ENCODE results near the gene GJC1. TPM values are rescaled to one million over a fixed set of nuclear protein-coding genes. Genes with fewer than 3 reads are reported as not detected.

Gene GJC1
- total and polyA plus RNA-seq, 2 of the 8 experiments (the other 6 are each of a cell fraction or from before 2014, with no cell fraction given), result 29.1 to 154 TPM

DNA sequence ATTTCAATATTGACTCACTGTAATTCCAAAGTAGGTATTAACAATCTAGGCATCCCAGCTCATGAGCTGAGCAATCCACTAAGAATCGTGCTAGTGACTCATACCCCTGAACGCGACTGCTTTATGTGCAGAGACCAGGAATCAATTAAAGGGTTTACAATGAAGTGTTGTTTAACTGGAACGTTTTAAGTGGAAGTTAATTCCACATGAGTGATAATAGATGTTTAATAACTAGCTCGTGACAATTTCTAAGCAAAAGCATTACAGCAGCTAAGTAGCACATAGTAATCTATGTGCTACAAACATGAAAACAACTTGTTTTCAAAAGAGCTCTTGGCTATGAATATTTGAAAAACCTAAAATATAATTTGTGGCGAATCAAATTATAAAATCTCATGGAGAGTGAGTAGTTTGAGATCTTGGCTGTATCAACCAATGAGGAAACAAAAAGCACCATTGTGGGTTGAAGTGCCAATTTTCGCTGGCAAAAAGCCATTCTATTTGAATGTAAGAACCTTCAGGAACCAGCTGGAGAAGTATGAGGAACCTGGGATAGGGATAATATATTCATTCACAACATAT is 9.4 kb downstream of the GJC1 start:
- Histone ChIP-seq H2BK20ac (ENCODE audit: low read length) (no peak overlapping the region), H3K79me2 (ENCODE audit: control insufficient read depth in 1 of 2, insufficient read depth in 2 of 2, low read length in 2 of 2) (peaks cover 26 to 94% of the 10 kb centered on the region in 2 experiments), H3K27me3 (replicated peaks in 1 of 4; ENCODE audit: control insufficient read depth in 3 of 4, extremely low read depth in 1 of 4, insufficient read depth in 3 of 4, low read length in 3 of 4) (no peaks in the 10 kb centered on the region), H4K5ac (ENCODE audit: insufficient read length, low read depth, low read length) (no peak overlapping the region), H3K9me3 (ENCODE audit: insufficient read depth in 2 of 2, low read depth in 1 of 2, low read length in 1 of 2) (no peaks in the 10 kb centered on the region), H2BK5ac (ENCODE audit: low read depth, low read length) (no peak overlapping the region), H3K4me3 (ENCODE audit: extremely low read depth in 1 of 4, insufficient read depth in 2 of 4, low read depth in 3 of 4, low read length in 4 of 4) (no peak overlapping the region), H3K36me3 (ENCODE audit: control insufficient read depth in 2 of 4, insufficient read depth in 4 of 4, low read length in 3 of 4) (peaks cover 0 to 2% (median 0%) of the 10 kb centered on the region in 4 experiments; a peak in 1 of 8 replicates), H2AFZ (ENCODE audit: low read length) (no peak overlapping the region), H3K14ac (ENCODE audit: insufficient read length) (no peak overlapping the region), H2BK12ac (ENCODE audit: low read depth, low read length) (no peak overlapping the region), H4K8ac (ENCODE audit: extremely low read depth, insufficient read depth, low read length) (no peak overlapping the region), H3K79me1 (ENCODE audit: low read depth, low read length) (no peaks in the 10 kb centered on the region), H4K91ac (replicated peaks; ENCODE audit: insufficient read length, low read length) (no peak overlapping the region), H2BK120ac (replicated peaks; ENCODE audit: low read depth, low read length) (no peak overlapping the region), H3K18ac (ENCODE audit: extremely low read depth, low read length) (no peak overlapping the region), H3K23ac (ENCODE audit: insufficient read length) (no peak overlapping the region), H4K20me1 (replicated peaks in 1 of 2; ENCODE audit: control insufficient read depth in 1 of 2, insufficient read depth in 2 of 2, low read length in 2 of 2) (peaks cover 1 to 12% of the 10 kb centered on the region in 2 experiments), H3K4ac (replicated peaks; ENCODE audit: insufficient read length, low read depth, low read length) (no peak overlapping the region), H2AK5ac (ENCODE audit: low read depth, low read length) (no peak overlapping the region), H2BK15ac (ENCODE audit: low read length) (no peak overlapping the region), H3K23me2 (ENCODE audit: low read depth, low read length) (no peaks in the 10 kb centered on the region), H3K9ac (replicated peaks in 1 of 4; ENCODE audit: extremely low read depth in 1 of 4, low read depth in 3 of 4, low read length in 3 of 4) (no peak overlapping the region), H3K27ac (ENCODE audit: low read depth, low read length) (no peak overlapping the region), H3K56ac (replicated peaks; ENCODE audit: insufficient read length, low read depth, low read length) (no peak overlapping the region), H3K4me1 (replicated peaks in 1 of 4; ENCODE audit: control insufficient read depth in 3 of 4, insufficient read depth in 4 of 4, low read length in 3 of 4) (no peaks in the 10 kb centered on the region), H3K4me2 (ENCODE audit: insufficient read depth in 1 of 2, low read depth in 2 of 2, low read length in 2 of 2) (no peak overlapping the region)
- ChIA-PET POLR2A (ENCODE audit: partially characterized antibody) (interaction anchor here (1.0 kb wide), 1 partner anchor 12 kb away, joined by 3 read pairs; no protein-coding TSS in a partner anchor), CTCF (ENCODE audit: partially characterized antibody) (interaction anchor here (0.6 kb wide), 1 partner anchor 199 kb away, joined by 3 read pairs; no protein-coding TSS in a partner anchor)
- DNase-seq (ENCODE audit: low read depth in 1 of 2, low spot score in 2 of 2) (no peak), FAIRE-seq (no peak)
- 90% methylated on average over 7 of the region's 7 CpGs; no CpG with 5 or more reads in 1 of the 2 experiments for WGBS, 2 experiments (ENCODE audit: extremely low coverage in 1 of 2, insufficient coverage in 1 of 2, insufficient read length in 1 of 2, insufficient replicate concordance in 2 of 2, low coverage in 1 of 2, low lambda C conversion rate in 2 of 2, missing lambda C conversion rate in 1 of 2)
- no peak for TF ChIP-seq SAP30 (IDR thresholded peaks at IDR 0.05; ENCODE audit: insufficient read depth, insufficient replicate concordance, low read length)
- no peak for TF ChIP-seq BACH1 (IDR thresholded peaks at IDR 0.05; ENCODE audit: low read length)
- TF ChIP-seq TCF12 (IDR thresholded peaks at IDR 0.05; ENCODE audit: low read depth, low read length), result no peak
- no peak for TF ChIP-seq CHD2 (IDR thresholded peaks at IDR 0.05; ENCODE audit: low read length)
- no peak for TF ChIP-seq SIN3A (conservative IDR thresholded peaks at IDR 0.05 in 1 of 2, IDR thresholded peaks at IDR 0.05 in 1 of 2; ENCODE audit: low read depth in 1 of 2, low read length in 2 of 2)
- TF ChIP-seq SIRT6 (IDR thresholded peaks at IDR 0.05; ENCODE audit: low read length), result no peak
- TF ChIP-seq POU5F1 (IDR thresholded peaks at IDR 0.05; ENCODE audit: low read depth, low read length), result no peak
- TF ChIP-seq HDAC2 (IDR thresholded peaks at IDR 0.05; ENCODE audit: borderline replicate concordance in 1 of 2, low read depth in 2 of 2, low read length in 2 of 2), result no peak
- no peak for TF ChIP-seq YY1 (IDR thresholded peaks at IDR 0.05; ENCODE audit: low read depth, low read length)
- TF ChIP-seq JUN (IDR thresholded peaks at IDR 0.05; ENCODE audit: low read depth, low read length), result no peak
- no peak for TF ChIP-seq BCL11A (IDR thresholded peaks at IDR 0.05; ENCODE audit: low read depth in 2 of 2, low read length in 2 of 2)
- TF ChIP-seq, protein P1, sequence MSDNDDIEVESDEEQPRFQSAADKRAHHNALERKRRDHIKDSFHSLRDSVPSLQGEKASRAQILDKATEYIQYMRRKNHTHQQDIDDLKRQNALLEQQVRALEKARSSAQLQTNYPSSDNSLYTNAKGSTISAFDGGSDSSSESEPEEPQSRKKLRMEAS (IDR thresholded peaks at IDR 0.05), result no peak
- no peak for TF ChIP-seq BRCA1 (IDR thresholded peaks at IDR 0.05; ENCODE audit: low read depth, low read length)
- TF ChIP-seq CREB1 (IDR thresholded peaks at IDR 0.05), result no peak

Measured in H1 (cell line).